ENCODE results near the gene TMPRSS3.
"Not testable (repeated sequence)": the region's sequence is repeated elsewhere in the genome, so short reads cannot be mapped to it uniquely, and the experiment has no call there.

TMPRSS3 gene

DNA sequence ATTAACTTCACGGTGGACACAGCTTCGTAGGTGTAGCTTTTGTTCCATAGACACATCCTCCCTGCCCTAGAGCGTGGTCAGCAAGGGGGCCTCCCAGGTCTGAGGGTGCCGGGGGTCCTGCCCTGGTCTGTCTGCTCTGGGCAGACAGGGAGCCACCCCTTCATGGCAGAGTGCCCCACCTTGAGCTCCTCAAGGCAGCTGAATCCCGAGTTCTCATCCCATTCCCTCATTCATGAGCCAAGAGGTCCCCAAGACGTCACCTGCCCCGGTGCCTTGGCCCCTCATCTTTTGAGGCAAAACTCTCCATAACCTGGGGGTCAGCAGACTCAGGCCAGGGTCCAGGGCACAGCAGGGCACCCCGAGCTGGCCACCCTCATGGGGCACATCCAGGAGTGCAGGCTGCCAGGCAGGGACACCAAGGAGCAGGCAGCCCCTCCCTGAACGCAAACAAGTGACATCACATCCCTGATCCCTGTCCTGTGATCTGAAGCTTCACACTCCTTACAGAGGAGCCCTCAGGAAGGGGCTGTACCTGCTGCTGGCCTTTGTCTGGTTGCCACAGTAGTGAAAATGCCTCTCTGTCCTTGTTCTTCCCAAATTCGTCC is 31.1 kb upstream of the TMPRSS3 start:
- no peak for DNase-seq

DNA sequence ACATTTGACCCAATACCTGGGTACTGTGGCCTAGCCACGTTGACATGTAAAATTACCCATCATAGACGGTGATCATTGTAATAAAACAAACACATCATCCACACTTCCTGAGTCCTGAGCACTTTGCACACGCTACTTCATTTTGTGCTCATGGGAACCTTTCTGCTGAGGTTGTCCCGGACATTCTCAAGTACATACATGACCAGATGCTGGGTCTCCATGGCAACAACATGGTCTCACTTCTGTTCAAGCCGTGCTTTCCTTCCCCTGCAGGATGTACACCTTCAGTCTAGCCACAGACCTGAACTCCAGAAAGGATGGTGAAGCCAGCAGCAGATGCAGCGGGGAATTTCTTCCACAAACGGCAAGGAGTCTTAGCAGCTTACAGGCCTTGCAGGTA is 30.6 kb upstream of the TMPRSS3 start:
- no peak for DNase-seq

DNA sequence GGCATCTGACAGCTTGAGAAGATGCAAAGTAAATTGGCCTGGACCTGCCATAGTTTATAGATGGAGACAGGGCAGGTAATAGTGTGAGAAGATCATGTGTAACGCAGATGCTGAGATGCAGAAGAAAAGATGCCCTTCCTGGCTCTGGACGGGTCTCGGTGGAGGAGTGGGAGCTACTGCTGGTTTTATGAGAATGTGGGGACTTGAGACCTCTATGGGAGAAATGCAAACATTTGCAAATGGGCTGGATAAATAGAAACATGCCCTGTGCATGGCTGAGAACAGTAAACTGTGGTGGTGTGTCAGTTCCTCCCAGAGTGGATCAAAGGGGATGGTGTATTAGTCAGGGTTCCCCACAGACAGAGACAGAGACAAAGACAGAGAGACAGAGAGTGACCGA is 29.7 kb upstream of the TMPRSS3 start:
- no peak for DNase-seq

DNA sequence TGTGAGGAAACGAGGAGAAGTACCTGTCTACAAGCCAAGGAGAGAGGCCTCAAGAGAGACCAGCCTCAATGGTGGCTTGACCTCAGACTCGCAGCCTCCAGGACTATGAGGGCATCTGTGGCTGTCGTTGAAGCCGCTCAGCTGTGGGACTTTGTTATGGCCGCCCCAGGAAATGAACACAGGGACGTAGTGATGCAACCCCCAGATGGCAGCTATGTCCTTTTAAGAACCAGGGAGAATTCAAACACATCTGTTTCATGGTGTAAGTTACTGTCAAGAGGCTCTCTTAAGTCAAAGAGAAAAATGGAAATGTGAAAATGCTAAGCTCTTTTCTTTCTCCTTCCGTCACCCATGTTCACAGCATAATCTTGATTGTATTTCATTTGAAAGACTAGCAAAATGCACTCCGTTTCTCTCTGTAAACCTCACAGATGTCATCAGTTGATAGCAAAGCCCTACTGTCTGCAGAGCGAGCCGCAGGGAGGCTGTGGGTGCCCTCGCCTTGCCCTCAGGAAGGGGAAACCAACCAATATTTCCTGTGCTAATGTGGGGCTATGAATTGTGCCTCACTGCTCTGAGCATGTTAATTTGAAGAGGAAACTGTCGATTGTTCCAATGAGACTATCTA is 29.2 kb upstream of the TMPRSS3 start:
- peak; percentile 82 for DNase-seq

DNA sequence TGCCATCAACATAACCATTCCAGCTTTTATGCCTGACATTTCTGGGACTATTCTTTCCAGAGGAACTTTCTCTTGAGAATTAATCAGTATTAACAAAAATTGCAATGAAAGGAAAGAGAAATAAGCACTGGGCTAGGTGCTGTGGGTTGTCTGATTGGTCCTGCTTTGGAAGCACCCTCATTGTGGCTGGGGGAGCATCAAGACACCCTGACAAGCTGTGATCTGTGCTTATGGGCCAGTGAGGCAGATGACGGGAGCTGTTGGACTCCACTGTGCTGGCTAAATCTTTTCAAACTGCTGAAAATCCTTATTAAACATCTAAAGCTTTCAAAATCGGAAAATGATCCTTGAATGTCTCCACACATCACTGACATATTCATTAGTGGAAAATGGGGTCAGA is 27.8 kb upstream of the TMPRSS3 start:
- no peak for DNase-seq

GRCh38 chr21:42423197-42423675 is 27.4 kb upstream of the TMPRSS3 start:
- peak; percentile 80 for DNase-seq

DNA sequence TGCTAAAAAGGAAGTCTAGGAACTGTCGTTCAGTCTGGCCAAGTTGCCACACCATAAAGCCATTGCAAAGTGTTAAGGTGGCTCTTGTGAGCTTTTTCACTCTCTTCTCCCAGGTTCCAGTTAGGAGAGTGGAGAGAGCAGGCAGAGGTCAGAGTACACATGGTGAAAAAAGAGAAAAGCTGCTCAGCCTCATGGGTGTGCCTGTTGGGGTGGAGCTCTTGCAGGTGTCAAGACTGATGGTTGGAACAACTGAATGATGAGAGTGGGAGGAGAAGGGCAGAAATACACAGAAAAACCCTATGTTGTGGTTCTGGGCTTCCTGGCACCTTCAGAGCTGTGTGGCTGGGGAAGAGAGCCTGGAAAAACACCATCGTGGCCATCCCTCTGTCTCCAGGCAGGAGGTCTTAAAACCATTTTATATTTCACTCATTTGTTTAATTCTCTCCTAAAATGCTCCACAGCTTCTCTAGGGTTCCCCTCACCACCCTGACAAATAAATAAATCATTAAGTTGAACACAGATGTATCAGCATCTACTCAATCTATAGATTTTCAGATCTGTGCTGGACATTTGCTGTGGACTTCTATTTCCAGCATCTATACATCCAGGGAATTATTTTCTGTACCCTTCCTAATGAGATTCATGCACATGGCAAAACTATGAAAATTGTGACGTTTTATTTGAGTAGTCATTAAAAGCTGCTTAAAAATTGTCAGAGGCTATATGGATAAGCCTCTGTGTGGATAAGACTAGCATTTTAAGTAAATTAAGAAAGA is 25.4 kb upstream of the TMPRSS3 start:
- DNase-seq: peak; percentile 72

- DNase-seq: no peak
Measured at GRCh38 chr21:42419845-42420244, 24.0 kb upstream of the TMPRSS3 start.

- no peak for DNase-seq
Measured at GRCh38 chr21:42418886-42419285, 23.0 kb upstream of the TMPRSS3 start.

GRCh38 chr21:42417533-42417932 is 21.7 kb upstream of the TMPRSS3 start:
- no peak for DNase-seq

- peak; percentile 93 for DNase-seq
Measured at GRCh38 chr21:42414928-42415769, 19.3 kb upstream of the TMPRSS3 start.

- peak; percentile 74 for DNase-seq
Measured at GRCh38 chr21:42414553-42414927, 18.7 kb upstream of the TMPRSS3 start.

DNA sequence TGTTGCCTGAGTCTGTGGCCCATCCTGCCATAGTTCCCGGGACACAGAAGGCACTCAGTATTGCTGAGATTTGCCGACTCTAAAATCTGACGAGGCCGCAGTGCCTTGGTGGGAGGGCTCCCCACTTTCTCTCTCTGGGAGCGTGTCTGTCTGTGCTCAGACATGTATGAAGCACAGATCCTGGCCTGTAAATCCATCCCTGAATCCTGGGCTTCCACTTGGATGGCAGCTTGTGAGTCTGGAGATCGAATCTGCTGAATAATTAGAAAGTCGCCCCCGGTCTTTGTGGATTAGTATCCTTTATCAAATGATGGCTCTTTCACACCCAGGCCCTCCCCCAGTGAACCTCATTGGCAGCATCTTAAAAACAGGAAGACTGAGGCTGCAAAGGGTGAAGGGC is 18.2 kb upstream of the TMPRSS3 start:
- no peak for DNase-seq

DNA sequence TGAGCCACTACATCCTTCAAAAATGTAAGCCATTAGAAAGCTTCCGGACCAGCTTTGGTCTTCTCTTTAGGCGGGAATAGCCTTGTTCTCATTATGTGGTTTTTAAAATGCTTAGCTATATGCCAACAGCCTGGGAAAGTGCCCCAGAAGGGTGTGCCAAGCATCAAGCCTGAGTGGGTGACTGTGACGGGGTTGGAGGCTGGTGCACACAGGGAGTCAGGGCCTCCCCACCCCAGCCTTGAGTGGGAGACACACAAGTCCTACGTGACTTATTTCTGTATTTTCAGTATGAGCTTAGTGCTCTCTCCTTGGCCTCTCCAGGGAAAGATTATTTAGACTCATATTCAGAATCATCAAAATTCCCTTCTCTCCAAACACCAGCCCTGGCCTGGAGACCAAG is 17.6 kb upstream of the TMPRSS3 start:
- DNase-seq: no peak

GRCh38 chr21:42413093-42413492 is 17.2 kb upstream of the TMPRSS3 start:
- DNase-seq: no peak

DNA sequence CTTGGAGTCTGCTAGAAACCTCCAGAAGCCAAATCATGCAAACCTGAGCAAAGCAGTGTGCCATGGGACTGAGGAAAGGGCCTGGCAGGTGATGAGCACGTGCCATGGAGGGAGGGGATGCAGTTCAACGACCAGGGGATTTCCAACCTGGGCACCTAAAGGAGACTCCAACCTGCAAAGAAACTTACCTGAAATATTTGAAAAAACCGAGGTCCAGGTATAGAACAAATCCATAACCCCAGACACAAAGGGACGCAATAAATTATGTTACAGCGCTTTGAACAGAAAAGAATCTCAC is 16.7 kb upstream of the TMPRSS3 start:
- no peak for DNase-seq

DNA sequence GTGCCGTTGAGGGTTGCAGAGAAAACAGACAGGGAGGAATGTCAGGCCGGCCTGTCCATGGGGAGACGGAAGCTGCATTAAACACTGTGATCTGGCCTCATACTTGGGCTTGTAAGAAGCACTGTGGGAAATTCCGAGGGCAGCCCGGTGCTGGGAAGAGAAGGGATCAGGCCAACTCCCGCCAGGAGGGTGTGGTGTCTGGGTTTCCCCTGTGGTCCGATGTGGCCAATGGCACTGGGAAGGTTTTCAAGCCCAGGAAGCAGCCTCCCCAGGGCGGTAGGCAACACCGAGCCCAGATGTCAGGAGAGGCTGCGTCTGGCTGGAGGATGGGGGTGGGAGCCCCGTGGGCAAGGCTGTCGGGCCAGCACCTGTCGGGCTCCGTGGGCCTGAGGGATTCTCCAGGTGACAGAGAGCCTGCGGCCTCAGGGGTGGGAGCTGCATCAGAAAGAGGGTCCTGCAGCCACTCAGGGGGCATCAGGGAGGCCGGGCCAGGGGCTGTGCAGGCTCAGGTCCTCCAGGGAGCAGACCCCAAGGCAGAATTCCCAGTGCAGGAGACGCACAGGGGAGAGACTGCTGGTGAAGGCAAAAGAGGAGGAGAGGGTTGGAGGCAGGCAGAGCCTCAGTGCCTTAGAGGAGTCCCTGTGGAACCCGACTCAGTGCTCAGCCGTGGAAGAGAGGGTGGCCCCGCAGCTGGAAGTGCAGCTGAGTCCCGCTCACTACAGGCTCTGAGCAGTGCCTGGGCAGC is 16.2 kb upstream of the TMPRSS3 start:
- DNase-seq: no peak

GRCh38 chr21:42411197-42411869 is 15.5 kb upstream of the TMPRSS3 start:
- DNase-seq: no peak

DNA sequence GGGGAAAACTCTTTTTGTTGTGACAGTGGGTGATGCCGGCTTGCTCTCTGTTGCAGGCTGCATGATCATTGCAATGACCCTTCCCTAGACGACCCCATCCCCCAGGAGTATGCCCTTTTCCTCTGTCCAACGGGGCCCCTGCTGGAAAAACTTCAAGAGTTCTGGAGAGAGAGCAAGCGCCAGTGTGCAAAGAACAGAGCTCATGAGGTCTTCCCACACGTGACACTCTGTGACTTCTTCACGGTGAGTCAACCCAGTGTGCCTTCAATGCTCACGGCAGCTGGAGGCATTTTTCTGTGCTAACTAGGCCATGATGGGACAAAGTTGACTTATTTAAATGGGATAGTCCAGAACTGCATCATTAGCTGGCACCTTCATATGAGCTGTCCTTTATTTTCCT is 13.5 kb upstream of the TMPRSS3 start:
- no peak for DNase-seq

DNA sequence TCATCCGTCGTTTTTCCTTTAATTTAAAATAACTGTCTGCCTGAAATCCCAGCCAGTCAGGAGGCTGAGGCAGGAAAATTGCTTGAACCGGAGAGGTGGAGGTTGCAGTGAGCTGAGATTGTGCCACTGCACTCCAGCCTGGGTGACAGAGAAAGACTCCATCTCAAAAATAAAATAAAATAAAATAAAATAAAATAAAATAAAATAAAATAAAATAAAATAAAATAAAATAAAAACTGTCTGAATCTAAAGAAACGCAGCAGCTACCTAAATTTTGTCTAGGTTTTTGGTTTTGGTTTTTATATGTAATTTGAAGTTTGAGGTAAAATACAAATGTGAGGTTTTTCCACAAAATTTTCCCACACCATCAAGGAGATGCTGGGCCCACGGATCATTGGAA is 12.9 kb upstream of the TMPRSS3 start:
- not testable (repeated sequence) for DNase-seq

GRCh38 chr21:42407476-42407875 is 11.6 kb upstream of the TMPRSS3 start:
- no peak for DNase-seq

GRCh38 chr21:42406866-42407265 is 11.0 kb upstream of the TMPRSS3 start:
- no peak for DNase-seq
